Stimulated activated CD4-positive, alpha-beta T cell treated with anti-CD3 and anti-CD28 coated beads, Interleukin-12 subunit alpha, Interleukin-12 subunit beta, amount 100 ng/mL, for 24 hours (primary cell): Measurements from ENCODE around the gene CSF1R.

ENCODE experiments used
- DNase-seq, 2 experiments: peaks; one replicate each; pipeline ENCODE4 v3.0.0-alpha.2; 2020; ENCODE audit warnings: low read depth in 2 of 2

CSF1R gene

DNA sequence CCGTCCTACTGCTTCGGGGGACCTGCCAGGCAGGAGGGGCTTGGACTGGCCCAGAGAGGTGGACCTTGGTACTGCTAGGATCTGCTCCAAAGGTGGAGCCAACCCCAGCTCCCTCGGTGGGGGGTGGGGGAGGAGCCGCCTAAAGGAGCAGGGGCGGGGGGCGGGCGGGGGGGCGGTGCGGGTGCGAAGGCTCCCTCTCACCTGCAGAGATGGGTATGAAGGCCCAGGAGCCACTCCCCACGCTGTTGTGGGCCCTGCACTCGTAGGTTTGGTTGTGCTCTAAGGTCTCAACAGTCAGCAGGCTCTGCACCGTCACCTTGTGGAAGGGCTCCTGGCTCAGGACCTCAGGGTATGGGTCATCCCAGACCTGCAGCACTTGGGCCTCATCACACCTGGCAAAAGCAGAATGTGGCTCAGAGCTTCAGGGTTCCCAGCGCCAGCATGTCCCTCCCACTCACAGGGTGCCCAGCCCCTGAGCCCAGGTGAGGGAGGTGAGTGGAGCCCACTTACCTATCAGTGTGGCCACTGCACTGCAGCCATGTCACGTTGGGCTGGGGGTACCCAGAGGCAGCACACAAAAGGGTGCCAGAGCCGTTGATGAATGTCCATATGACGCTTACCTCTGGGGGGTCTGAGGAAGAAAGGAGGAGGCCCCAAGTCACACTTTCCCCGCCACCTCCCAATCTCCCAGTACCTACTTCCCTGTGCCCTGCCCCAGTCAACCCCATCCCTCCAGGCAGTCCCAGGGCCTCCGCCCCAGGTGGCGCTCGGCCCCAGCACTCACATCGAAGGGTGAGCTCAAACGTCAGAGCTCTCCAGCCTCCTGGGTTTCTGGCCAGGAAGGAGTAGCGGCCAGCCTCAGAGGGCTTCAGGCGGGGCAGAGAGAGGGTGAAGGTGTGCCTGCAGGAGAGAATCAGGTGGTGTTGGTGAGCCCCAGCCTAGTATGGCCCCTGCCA lies 16.4 kb downstream of the CSF1R start:
- no peak for DNase-seq

DNA sequence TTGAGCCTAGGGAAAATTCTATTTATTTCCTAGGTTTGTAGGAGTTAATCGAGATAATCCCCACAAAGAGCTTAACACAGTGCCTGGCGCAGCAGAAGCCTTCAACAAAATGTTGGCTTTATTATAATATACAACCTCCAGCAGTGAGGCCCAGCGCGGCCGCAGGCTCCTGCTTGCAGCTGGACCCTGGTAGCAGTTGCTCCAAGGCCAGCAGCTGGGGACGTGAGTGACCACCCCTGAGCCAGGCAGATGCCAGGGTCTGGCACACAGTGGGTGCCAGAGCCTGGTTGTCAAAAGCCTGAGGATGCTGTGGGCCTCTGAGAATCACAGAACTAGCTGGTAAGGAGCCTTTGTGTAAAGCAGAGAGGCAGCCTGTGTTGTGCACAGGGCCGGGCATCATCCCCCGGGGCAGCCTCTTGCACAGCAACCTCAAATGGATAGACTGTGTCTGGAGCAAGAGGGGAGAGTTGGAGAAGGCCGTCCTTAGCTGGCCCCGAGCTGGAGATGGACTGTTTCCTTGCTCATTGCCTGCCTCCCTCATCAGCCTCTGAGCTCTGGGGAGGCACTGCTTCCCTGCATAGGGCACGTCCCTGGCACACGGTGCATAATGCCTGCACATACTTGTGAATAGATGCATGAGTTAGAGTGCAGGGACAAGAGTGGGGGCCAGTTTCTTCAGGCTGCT lies 17.3 kb downstream of the CSF1R start:
- DNase-seq, result no peak

DNA sequence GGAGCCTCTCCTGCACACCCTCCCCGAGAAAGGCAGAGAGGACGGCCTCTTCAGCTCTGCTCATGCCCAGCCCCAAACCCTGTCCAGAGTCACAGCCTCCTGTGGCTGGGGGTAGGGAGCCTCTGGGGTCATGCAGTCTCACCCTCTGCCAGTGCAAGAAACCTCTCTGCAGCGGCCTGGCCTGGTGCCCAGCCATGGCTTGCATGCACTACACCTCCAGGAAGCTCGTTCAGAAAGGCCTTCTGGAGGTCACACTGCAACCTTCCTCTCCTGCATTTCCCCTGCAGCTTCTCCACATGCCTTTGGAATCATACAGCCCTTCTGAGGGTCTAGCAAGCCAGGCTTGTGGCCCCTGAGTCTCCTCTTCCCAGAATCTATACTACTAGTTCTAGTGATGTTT lies 17.9 kb downstream of the CSF1R start:
- DNase-seq, result no peak

DNA sequence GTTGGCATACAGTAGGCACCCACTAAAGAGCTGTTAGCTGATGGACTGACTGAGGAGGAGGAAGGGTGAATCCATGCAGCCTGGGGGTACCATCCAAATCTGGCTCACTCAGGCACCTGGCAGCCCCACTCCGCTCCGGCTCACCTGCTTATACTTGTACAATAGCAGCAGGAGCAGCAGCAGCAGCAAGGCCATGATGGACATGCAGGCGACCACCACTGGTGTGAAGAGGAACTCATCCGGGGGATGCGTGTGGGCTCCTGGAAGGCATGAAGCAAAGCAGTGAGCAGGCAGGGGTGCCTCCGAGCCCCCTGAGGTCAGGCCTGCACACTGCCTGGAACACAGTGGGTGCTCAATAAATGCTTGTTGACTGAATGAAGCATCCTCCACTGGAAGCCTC lies 18.3 kb downstream of the CSF1R start:
- DNase-seq, result no peak

DNA sequence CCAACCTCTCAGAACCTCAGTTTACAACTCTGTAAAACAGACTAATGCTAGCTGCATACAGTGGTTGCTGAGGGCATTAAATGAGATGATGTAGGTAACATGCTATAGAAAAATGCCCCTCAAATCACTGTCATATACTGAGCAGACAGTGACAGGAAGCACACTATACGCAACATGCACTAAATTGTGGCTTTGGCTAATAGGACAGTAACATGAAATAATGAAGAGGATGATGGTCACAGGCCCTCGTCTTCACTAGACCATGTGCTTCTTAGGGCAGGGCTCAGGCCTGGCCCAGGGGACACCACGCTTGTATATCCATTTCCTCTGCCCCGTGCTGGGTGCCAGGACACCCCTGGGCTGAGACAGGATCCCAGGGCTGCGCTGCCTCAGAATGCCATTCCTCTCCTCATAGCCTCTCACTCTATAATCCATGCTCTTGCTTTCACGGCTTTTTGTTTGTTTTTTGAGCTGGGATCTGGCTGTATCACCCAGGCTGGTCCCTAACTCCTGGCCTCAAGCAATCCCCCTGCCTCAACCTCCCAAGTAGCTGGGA lies 18.9 kb downstream of the CSF1R start:
- no peak for DNase-seq

DNA sequence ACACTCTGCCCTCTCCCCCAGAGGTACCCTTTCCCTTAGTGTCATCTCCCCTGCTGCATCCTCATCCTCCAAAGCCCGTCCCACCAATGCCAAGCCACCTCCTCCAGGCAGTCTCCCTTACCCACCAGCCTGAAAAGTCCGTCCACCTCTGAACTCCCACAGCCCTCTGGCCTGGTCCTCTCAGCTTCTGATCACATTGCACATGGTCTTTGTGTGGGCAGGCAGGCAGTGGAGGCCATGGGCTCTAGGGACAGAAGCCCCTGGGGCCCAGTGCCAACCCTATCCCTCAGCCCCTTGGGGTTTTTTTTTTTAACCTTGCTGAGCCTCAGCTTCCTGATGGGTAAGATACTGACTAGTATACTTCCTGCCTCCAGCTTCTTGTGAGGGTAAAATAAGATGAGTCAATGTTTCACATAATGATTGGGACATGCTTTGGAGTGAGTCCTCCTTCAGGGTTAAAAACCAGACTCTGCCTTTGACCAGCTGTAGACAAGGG lies 19.4 kb downstream of the CSF1R start:
- no peak for DNase-seq

DNA sequence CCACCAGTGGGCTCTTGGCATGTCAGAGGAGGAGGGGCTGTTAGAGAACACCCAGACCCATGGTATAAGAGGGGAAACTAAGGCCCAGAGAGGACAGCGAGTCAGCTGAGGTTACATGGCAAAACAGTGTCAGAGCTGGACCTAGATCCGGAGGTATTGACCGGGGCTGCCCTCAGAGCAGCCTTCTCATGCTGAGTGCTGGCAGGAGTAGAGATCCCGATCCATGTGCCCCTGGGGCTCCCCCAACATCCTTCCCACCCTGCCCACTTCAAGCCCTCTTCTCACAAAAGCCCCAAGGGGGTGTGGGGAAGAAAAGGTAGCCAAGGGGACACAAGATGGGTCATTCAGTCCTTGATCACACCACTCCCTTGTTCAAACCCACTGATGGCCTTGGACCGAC lies 19.9 kb downstream of the CSF1R start:
- DNase-seq, result no peak

DNA sequence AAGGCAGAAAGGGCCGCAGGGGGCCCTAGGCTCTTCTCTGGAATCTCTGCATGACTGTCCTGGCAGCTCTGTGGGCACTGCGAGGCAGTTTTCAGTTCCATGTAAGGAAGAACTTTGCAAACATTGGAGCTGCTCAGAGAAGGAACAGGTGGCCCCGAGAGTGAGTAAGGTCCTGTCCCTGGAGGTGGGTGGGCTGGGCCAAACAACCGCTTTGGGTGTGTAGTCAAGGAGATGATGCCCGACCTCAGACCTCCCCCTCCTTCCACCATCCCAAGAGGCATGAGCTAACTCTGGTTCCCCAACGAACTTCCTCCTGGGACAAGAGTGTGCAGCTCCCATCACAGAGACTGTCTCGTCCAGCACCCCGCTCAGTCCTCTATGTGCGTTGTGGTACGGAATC lies 20.5 kb downstream of the CSF1R start:
- no peak for DNase-seq

DNA sequence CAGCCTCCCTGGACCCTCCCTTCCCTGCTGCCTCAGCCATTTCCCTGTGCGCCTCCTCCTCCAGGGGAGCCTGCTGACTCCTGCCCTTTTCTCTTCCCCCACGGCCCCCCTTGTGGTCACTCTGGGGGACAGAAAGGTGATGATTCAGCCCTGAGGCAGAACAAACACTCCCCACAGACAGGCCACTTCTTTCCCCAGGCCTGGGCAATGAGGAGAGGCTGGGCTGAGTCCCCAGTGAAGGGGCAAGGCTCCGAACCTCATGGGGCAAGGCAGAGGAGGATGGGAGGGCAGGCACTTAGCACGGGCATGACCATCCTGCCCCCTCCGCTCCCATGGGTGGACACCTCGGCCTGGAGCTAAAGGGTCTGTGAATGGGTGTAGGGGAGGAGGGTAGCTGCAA lies 21.0 kb downstream of the CSF1R start:
- no peak for DNase-seq

DNA sequence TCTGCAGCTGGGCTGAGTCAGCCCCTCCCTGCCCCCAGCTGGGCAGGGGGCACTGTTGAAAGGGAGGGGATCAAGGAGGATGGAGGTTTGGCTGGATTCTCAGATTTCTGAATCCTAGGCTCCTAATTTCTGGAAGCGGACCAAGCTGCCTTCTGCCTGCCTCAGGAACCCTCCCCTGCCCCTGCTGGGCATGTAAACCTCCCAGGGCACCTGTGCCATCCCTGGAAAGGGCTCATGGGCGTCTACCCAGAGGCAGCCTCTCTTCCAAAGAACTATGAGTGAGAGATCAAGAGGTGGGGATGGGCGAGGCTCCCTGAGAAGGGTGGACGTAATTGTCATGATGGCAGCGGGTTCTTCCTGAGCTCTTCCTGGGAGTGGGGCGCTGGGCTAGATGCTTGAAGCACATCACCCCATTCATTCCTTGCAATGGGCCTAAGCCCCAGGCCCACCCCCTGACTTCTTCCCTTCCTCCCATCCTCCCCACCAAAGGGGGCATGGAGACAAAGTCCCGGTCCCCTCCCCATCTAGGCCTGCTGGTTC lies 21.6 kb downstream of the CSF1R start:
- DNase-seq, result no peak

DNA sequence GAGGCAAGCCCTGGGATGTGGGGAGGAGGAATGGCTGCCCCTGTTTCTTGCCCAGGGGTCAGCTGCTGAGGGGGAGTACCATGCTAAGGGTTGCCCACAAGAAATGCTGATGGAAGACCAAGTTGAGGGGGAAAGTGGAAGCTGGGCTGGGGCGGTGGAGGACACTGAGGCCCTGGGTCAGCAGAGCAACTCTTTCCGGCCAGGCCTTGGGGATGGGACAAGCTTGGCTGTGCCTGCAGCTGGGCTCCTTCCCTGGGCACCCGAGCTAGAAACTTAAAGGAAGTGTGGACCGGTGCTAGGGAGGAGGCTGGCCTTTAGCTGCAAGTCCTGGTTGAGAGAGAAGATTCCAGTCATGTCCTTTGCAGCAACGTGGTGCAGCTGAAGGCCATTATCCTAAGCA lies 22.7 kb downstream of the CSF1R start:
- DNase-seq, result no peak

DNA sequence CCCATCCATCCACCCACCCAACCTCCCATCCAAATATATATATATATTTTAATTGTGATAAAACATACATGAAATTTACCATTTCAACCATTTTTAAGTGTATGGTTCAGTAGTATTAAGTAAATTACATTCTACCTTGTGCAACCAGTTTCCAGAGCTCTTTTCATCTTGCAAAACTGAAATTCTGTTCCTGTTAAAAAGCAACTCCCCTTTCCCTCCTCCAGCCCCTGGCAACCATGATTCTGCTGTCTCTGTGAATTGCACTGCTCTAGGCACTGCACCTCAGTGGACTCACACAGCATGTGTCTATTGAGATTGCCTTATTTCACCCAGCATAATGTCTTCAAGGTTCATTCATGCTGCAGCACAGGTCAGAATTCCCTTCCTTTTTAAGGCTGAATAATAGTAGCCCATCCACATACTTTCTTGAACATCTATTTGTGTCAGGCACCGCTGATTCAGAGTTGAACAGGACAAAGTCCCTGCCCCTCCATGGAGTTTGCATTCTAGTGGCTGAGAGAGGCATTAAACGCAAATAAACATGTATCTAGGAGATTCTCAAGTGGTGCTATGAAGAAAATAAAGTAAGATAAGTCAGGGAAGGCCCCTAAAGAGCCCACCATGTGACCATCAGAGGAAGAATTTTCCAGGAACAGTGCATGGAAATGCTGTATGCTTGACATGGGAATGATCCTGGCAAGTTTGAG lies 24.0 kb downstream of the CSF1R start:
- no peak for DNase-seq

DNA sequence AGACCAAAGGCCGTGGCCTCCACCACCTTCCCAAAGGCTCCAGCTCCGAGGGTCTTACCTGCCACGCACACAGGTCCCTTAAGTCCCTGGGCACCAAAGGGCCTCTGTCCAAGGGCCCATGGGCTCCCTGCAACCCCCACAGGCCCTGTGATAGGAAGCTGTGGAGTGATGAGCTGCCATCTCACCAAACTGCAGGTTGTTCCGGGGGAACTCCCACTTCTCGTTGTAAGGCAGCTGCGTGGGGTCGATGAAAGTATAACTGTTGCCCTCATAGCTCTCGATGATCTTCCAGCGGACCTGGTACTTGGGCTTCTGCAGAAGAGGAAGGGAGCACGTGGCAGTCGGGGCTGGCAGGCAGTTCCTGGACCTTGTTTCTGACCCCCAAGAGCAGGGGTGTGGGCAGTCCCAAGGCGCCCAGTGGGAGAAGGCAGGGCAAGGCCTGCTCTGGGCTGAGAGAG lies 24.8 kb downstream of the CSF1R start:
- no peak for DNase-seq

DNA sequence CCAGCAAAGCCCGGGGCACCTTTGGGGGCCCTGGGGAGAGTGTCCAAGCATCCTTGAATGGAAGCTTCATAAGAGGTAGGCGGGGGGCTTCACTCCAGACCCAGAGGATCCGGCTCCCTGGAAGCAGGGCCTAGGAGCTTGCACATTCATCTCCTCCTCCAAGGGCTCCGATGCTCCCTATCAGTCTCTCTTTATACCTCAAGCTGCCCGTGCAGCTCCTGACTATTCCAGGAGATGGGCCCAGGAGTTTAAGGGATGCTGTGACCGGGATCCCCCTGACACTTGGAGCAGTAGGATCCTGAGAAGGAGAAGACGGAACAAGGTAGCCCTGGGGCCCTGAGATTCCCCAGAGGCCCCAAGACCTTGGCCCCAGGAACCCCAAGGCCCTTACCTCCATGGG lies 25.9 kb downstream of the CSF1R start:
- no peak for DNase-seq

DNA sequence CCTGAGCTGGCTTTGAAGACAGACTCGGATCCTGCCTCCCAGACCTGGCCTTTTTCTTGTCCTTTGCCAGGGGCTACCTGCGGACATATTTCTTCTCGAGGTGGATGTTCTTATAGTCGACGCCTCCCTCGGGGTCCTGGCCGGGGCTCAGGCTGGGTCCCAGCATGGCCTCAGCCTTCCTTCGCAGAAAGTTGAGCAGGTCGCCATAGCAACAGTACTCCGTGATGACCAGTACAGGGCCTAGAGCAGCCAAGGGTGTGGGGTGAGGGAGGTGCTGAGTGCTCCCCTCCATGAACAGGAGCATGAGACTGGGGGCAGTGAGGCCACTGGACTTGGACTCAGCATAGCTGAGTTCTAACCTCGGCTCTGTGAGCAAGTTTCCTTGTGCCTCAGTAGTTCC lies 26.7 kb downstream of the CSF1R start:
- DNase-seq, result no peak

DNA sequence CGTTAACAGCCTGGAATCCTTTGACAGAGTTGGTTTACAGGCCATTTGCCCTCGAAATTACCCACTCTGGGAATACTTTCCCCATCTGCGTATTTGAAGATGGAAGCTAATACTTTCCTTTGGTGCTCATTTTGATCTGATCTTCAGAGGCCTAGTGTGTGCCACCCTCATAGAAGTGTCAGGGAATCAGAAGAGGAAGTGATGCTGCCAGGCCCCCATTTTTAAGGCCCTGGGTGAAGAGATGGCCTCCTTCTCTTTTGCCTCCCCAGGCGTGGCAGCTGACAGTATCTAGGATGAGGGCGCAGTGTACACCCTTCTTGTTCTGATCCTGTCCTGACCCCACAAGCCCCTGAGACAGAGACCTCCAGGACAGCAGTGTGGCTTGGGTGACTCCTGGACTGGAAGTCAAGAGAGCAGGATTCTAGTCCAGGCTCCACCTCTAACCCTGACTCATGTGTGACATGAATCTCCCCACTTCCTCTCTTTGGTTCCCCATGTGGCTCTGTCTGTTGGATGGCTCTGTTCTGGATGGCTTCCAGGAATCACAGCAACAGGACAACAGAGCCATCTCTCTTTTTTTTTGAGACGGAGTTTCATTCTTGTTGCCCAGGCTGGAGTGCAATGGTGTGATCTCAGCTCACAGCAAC lies 27.8 kb downstream of the CSF1R start:
- DNase-seq, result no peak

DNA sequence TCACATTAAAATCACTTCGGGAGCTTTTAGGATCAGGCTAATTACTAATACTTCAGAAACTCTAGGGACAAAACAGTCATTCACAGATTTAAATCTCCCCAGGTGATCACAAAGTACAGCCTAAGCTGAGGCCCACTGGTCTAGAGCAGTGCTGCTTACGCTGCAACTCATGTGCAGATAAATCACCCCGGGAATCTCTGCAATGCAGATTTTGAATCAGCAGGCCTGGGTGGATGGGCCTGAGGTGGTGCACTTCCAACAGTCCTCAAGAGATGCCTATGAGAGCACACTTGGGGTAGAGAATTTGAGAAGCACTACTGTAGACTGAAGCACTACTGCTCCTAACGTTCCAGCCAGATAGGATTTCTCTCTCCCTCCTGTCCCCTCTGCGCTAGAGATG lies 28.4 kb downstream of the CSF1R start:
- DNase-seq, result no peak

DNA sequence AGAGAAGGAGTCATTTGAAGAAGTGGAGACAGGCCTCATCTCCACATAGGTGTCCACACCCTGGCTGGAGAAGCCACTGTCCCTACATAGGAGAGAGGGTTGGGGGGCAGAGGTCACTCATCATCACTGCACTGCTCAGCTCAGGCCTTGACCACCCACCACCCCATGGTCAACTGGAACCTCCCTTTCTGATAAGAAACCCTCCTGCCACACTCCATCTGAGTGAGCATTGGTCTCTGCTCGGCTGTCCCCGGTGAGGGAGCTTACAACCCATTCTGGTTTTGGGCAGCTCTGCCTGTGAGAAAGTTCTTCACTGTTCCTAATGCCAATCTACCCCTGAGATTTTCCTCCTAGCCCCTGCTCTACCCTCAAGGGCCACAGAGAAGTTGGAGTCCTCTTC lies 28.8 kb downstream of the CSF1R start:
- no peak for DNase-seq

DNA sequence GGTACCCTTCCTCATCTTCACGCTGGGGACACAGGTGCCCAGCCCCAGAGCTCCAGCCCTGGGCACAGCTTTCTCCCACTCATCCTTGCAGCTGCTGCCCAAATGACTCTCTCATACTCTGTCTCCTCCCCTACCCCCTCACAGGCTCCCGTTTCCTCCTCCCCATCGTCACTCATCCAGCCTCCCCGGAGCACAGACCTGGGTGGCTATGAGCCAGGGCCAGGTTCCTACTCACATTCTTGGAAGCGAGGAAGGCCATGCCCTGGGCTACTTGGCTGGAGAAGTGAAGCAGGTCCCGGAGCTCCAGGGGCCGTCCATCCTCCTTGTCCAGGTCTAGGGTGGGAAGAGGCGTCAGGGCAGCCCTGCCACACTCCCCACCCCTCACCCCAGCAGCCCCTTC lies 29.3 kb downstream of the CSF1R start:
- DNase-seq, result no peak

DNA sequence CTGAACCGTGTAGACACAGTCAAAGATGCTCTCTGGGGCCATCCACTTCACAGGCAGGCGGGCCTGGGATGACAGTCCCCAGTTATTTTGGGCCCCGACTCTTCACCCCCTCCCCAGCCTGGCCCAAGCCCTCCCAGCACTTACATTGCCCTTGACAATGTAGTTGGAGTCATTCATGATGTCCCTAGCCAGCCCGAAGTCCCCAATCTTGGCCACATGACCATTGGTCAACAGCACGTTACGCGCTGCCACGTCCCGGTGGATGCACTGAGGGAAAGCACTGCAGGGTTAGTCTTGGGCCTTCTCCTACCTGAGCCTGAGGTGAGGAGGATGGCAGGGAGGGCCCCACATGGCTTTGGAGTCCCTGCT lies 30.3 kb downstream of the CSF1R start:
- no peak for DNase-seq

DNA sequence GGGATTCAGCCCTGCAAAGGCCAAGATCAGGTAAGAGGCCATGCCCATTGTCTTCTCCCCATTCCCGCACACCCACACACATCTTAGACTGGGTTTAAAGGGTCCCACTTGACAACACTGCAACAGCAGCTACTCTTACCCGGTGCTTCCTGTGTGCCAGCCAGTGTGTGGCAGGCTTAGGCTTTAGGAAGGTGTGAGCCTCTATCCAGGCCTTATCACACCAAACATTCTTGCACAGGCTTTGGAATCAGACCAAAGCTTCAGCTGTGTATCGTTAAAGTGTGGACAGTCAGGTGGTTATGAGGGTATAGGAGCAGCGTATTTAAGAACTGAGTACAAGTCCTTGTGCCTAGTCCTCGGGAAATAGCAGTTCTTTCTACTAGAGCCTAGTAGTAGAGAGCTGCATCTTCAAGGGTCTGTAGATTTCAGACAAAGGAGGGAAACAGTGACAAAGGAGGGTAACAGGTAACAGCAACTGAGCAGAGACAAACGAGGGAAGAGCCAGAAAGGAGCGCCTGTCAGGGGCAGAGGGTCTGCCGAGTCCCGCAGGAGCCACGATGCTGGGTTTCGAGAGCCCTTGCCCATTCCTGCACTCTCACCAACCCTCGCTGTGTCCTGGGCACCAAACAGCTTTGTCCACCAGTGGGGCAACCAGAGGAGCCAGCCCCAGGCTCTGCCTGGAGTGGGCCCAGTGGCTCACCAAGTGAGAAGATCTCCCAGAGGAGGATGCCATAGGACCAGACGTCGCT lies 30.9 kb downstream of the CSF1R start:
- no peak for DNase-seq
